HG03342 (cell line): ENCODE data around the gene KIDINS220.
A peak's percentile ranks its signal among the peaks of the same experiment; 100 is the strongest.

Experiments
- ATAC-seq: cut with Tn5 transposase; IDR thresholded peaks from one replicate; pipeline ENCODE4 v1.9.1; 2021; ENCODE audit warnings: mild to moderate bottlenecking, moderate library complexity; ENCODE audit not compliant: unreplicated experiment

The KIDINS220 gene

GRCh38 chr2:8851811-8852560 lies 14.6 kb upstream of the KIDINS220 start:
- no peak for ATAC-seq

- no peak for ATAC-seq
These were observed 13.6 kb upstream of the KIDINS220 start for GRCh38 chr2:8850845-8851487.

- no peak for ATAC-seq
These were observed 11.9 kb upstream of the KIDINS220 start for GRCh38 chr2:8849327-8849726.

- ATAC-seq: no peak
These were observed 11.1 kb upstream of the KIDINS220 start for GRCh38 chr2:8848328-8849100.

GRCh38 chr2:8847400-8847799 lies 10.0 kb upstream of the KIDINS220 start:
- no peak for ATAC-seq

GRCh38 chr2:8841932-8842331 lies 4.5 kb upstream of the KIDINS220 start:
- ATAC-seq: no peak

- no peak for ATAC-seq
These were observed 3.2 kb upstream of the KIDINS220 start for GRCh38 chr2:8840475-8841091.

- no peak for ATAC-seq
These were observed 2.0 kb upstream of the KIDINS220 start for GRCh38 chr2:8839189-8839965.

- peak; percentile 1 for ATAC-seq
These were observed 355 bp upstream of the KIDINS220 start for GRCh38 chr2:8837795-8838140.

- no peak for ATAC-seq
These were observed 2.1 kb downstream of the KIDINS220 start for GRCh38 chr2:8835279-8835678.

- no peak for ATAC-seq
These were observed 3.6 kb downstream of the KIDINS220 start for GRCh38 chr2:8833853-8834252.

- ATAC-seq: no peak
These were observed 5.9 kb downstream of the KIDINS220 start for GRCh38 chr2:8831516-8831915.

GRCh38 chr2:8827729-8828128 lies 9.7 kb downstream of the KIDINS220 start:
- no peak for ATAC-seq

GRCh38 chr2:8822218-8822617 lies 15.2 kb downstream of the KIDINS220 start:
- ATAC-seq: no peak

- no peak for ATAC-seq
These were observed 15.9 kb downstream of the KIDINS220 start for GRCh38 chr2:8821276-8822217.

GRCh38 chr2:8819948-8820347 lies 17.5 kb downstream of the KIDINS220 start:
- ATAC-seq: no peak

- ATAC-seq: no peak
These were observed 18.2 kb downstream of the KIDINS220 start for GRCh38 chr2:8819194-8819593.

- ATAC-seq: no peak
These were observed 20.2 kb downstream of the KIDINS220 start for GRCh38 chr2:8817221-8817620.

GRCh38 chr2:8806885-8807704 lies 30.3 kb downstream of the KIDINS220 start:
- ATAC-seq: no peak
